Uterus (tissue), 4 donors: ENCODE measurements around the gene C17orf113. TPM values are rescaled to one million over a fixed set of nuclear protein-coding genes. Genes with fewer than 3 reads are reported as not detected.
A peak's percentile ranks its signal among the peaks of the same experiment; 100 is the strongest.

Experiments used
- DNase-seq, 2 donors: peaks; one replicate each; pipeline ENCODE4 v3.0.0-alpha.2; 2019 to 2020
- H3K27ac ChIP-seq, 2 donors: fragments of 200-600 bp; sonication (generic); 1 replicate in 1 of 2; 2 replicates in 1 of 2; pipeline ENCODE4 v1.5.1; 2016 to 2018
- H3K27me3 ChIP-seq, 2 donors: fragments of 200-600 bp; sonication (generic); one replicate each; pipeline ENCODE4 v1.5.1; 2018 to 2019; ENCODE audit warnings: control low read depth in 1 of 2
- H3K36me3 ChIP-seq, 2 donors: fragments of 200-600 bp; sonication (generic); one replicate each; pipeline ENCODE4 v1.5.1; 2019; ENCODE audit warnings: control low read depth in 1 of 2
- H3K4me1 ChIP-seq, 2 donors: fragments of 200-600 bp; sonication (generic); one replicate each; pipeline ENCODE4 v1.5.1; 2018 to 2019; ENCODE audit warnings: control low read depth in 1 of 2
- H3K4me3 ChIP-seq, 2 donors: fragments of 200-600 bp; sonication (generic); 1 replicate in 1 of 2; 2 replicates in 1 of 2; pipeline ENCODE4 v1.5.1; 2018 to 2019; ENCODE audit warnings: mild to moderate bottlenecking in 1 of 2
- H3K9me3 ChIP-seq, 2 donors: fragments of 200-600 bp; sonication (generic); one replicate each; pipeline ENCODE4 v1.5.1; 2019; ENCODE audit warnings: control low read depth in 1 of 2
- POLR2A ChIP-seq, 2 donors: fragments of 450-650 bp; IDR thresholded peaks; one replicate each; pipeline ENCODE4 v1.6.1; 2016; ENCODE audit warnings: antibody characterized with exemption in 2 of 2, mild to moderate bottlenecking in 1 of 2, moderate library complexity in 1 of 2
- intact Hi-C: fragments of 100-400 bp; cut with DNase I; formaldehyde crosslinking; loops from one replicate; pipeline ENCODE4 v1.15.1; 2023; ENCODE audit warnings: low total_unique reads
- total RNA-seq, 4 donors: library from RNA; depleted of rRNA in 3 of 4; stranded (reverse); fragments of >200 nt in 3 of 4; gene quantifications; one replicate each; pipeline versions ENCODE4 v1.1.0 to v1.2.4, GENCODE V29; 2014 to 2023
- TF ChIP-seq, protein P1 (sequence below), 4 experiments: fragments of 200-600 bp in 2 of 4; fragments of 450-650 bp in 2 of 4; sonication (generic) in 2 of 4; IDR thresholded peaks; one replicate each; pipeline ENCODE4 v1.5.1; 2016 to 2019; ENCODE audit warnings: antibody characterized with exemption in 4 of 4, mild to moderate bottlenecking in 2 of 4, moderate library complexity in 1 of 4
- donor health status: DM: yes; HTN: yes; CAD: no.

The C17orf113 gene
- total RNA-seq = 1 to 10 TPM in 2 of 4 donors, under 1 TPM in 1, not detected in 1; 0.77 to 3.3 (median 2.1) TPM

DNA sequence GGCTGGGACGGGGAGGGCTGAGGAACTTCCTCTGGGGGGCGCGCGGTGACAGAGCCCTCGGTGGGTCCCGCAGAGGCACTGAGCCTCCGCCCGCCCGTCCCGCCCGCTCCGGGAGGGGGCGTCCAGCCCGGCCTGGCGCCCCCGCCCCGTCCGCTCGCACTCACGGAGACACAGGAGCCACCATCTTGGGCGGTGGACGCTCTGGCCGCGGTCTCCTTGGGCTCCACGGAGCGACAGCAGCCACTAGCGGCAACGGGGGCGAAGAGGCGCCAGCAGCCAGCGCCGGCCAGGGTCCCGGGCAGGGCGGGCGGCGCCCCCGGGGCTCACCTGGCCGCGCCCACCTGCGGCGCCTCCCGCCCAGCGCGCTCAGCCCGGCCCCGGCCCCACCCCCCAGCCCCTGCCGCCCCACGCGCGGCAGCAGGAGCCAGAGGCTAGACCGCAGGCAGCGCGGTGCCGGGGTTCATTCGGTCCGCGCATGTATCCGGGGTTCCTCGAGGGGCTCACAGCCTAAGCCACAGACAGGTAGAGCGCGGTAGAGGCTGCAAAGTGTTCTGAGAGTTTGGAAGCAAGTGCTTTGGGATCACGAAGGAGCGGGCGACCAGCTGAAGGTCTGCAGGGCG is at the start of gene C17orf113:
C17orf113 (minus strand) TSS at position 209 of the 620 bp plus-strand sequence. CDS start 7,225 bp downstream, outside the sequence.
- intact Hi-C loops = no loop called here
- H3K27ac ChIP-seq = peak within 1 kb of the TSS in 1 of 2 donors; percentile 52
- no peaks in the 10 kb centered on the region for H3K4me1 ChIP-seq
- peak within 1 kb of the TSS; percentile 31 to 85 for H3K4me3 ChIP-seq
- H3K27me3 ChIP-seq = peaks cover 0 to 5% of the 10 kb centered on the region in 2 donors
- TF ChIP-seq, protein P1, sequence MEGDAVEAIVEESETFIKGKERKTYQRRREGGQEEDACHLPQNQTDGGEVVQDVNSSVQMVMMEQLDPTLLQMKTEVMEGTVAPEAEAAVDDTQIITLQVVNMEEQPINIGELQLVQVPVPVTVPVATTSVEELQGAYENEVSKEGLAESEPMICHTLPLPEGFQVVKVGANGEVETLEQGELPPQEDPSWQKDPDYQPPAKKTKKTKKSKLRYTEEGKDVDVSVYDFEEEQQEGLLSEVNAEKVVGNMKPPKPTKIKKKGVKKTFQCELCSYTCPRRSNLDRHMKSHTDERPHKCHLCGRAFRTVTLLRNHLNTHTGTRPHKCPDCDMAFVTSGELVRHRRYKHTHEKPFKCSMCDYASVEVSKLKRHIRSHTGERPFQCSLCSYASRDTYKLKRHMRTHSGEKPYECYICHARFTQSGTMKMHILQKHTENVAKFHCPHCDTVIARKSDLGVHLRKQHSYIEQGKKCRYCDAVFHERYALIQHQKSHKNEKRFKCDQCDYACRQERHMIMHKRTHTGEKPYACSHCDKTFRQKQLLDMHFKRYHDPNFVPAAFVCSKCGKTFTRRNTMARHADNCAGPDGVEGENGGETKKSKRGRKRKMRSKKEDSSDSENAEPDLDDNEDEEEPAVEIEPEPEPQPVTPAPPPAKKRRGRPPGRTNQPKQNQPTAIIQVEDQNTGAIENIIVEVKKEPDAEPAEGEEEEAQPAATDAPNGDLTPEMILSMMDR (IDR thresholded peaks at IDR 0.05) = peak in 3 of 4 experiments; percentile 30 to 58 (median 32)
- TF ChIP-seq POLR2A (IDR thresholded peaks at IDR 0.05) = no peak
- H3K9me3 ChIP-seq = no peaks in the 10 kb centered on the region
- DNase-seq = peak; percentile 34 to 50
- H3K36me3 ChIP-seq = no peaks in the 10 kb centered on the region

GRCh38 chr17:42098730-42099399 is 48.5 kb upstream of the C17orf113 start:
- DNase-seq = no peak
- TF ChIP-seq, protein P1 (IDR thresholded peaks at IDR 0.05) = no peak
- TF ChIP-seq POLR2A (IDR thresholded peaks at IDR 0.05) = no peak
- Histone ChIP-seq H3K36me3 (no peaks in the 10 kb centered on the region), H3K27ac (no peak overlapping the region), H3K27me3 (peaks cover 3 to 14% of the 10 kb centered on the region in 2 donors), H3K4me3 (no peak overlapping the region), H3K9me3 (no peaks in the 10 kb centered on the region), H3K4me1 (peaks cover 0 to 7% of the 10 kb centered on the region in 2 donors)
- intact Hi-C loops = no loop called here

GRCh38 chr17:42097691-42098631 is 47.6 kb upstream of the C17orf113 start, which contains the start of gene ZNF385C:
ZNF385C (minus strand) TSS chr17:42098473; CDS start chr17:42063056, 35,417 bp downstream.
- peaks cover 3 to 14% of the 10 kb centered on the region in 2 donors for H3K27me3 ChIP-seq
- peaks cover 0 to 7% of the 10 kb centered on the region in 2 donors for H3K4me1 ChIP-seq
- no peak within 1 kb of the TSS for H3K27ac ChIP-seq
- H3K36me3 ChIP-seq = no peaks in the 10 kb centered on the region
- no peak within 1 kb of the TSS for H3K4me3 ChIP-seq
- H3K9me3 ChIP-seq = no peaks in the 10 kb centered on the region
- no peak for TF ChIP-seq POLR2A (IDR thresholded peaks at IDR 0.05)
- TF ChIP-seq, protein P1 (IDR thresholded peaks at IDR 0.05) = no peak
- intact Hi-C loops = no loop called here
- no peak for DNase-seq

- intact Hi-C loops = no loop called here
- Histone ChIP-seq H3K27ac (no peak overlapping the region), H3K27me3 (peaks cover 3 to 14% of the 10 kb centered on the region in 2 donors), H3K9me3 (no peaks in the 10 kb centered on the region), H3K36me3 (no peaks in the 10 kb centered on the region), H3K4me3 (no peak overlapping the region), H3K4me1 (peaks cover 0 to 7% of the 10 kb centered on the region in 2 donors)
- TF ChIP-seq POLR2A (IDR thresholded peaks at IDR 0.05) = no peak
- TF ChIP-seq, protein P1 (IDR thresholded peaks at IDR 0.05) = no peak
- no peak for DNase-seq
These were observed 46.1 kb upstream of the C17orf113 start for GRCh38 chr17:42096360-42097111.
